K562 (cell line): ENCODE data around the gene C2CD4D. TPM values are rescaled to one million over a fixed set of nuclear protein-coding genes. Genes with fewer than 3 reads are reported as not detected.

Experiments
- ATAC-seq: fragments of 200-7000 bp; cut with Tn5 transposase; 3 replicates; pipeline ENCODE4 v1.9.1; 2020; ENCODE audit warnings: moderate library complexity
- BruUV-seq: library from RNA; stranded (reverse); fragments of 400-500 nt; replicated peaks from 2 replicates; lab custom pipeline; 2021; lab: Mats Ljungman, UMichigan
- CTCF ChIA-PET: fragments of 300-600 bp; formaldehyde crosslinking; extraction: SDS; loops from one replicate; lab custom pipeline; 2021; ENCODE audit warnings: low intra/inter-chr PET ratio; lab: Yijun Ruan, JAX
- POLR2A ChIA-PET: fragments of 300-600, 350-650 bp; sonication (Branson Sonifier 250); formaldehyde crosslinking; extraction: SDS; loops from one replicate; lab custom pipeline; 2021; ENCODE audit warnings: antibody characterized with exemption, inconsistent platforms; lab: Yijun Ruan, JAX
- DNase-seq, 4 experiments: peaks; one replicate each; pipeline versions ENCODE4 v3.0.0 to v3.0.0-alpha.2; 2011 to 2018; ENCODE audit warnings: low spot score in 3 of 4, mixed read lengths in 3 of 4; ENCODE audit errors: extremely low read depth in 1 of 4
- FAIRE-seq: peaks from 2 replicates; lab custom pipeline; 2011; peaks lifted over from hg19 to GRCh38; lab: Jason Lieb, UNC
- H2AFZ ChIP-seq: 2 replicates; pipeline ENCODE4 v1.6.0; 2011; ENCODE audit warnings: low read depth, low read length, control low read depth, inconsistent platforms
- H3K27ac ChIP-seq: fragments of 200-600 bp; 3 replicates; pipeline ENCODE4 v1.8.0; 2011; ENCODE audit warnings: low read depth, mild to moderate bottlenecking, control low read depth, inconsistent platforms, low read length, moderate library complexity, mixed read lengths; ENCODE audit errors: extremely low read depth
- H3K27me3 ChIP-seq, 2 experiments: fragments of 300-600 bp in 1 of 2; 2 replicates in 1 of 2; 3 replicates in 1 of 2; pipeline versions ENCODE4 v1.6.0 to v1.8.0; 2011; ENCODE audit warnings: inconsistent platforms in 2 of 2, low read length in 2 of 2, mild to moderate bottlenecking in 1 of 2, mixed read lengths in 1 of 2, moderate library complexity in 1 of 2; ENCODE audit not compliant: control insufficient read depth in 2 of 2, insufficient read depth in 2 of 2
- H3K36me3 ChIP-seq: fragments of 300-600 bp; 3 replicates; pipeline ENCODE4 v1.8.0; 2011; ENCODE audit warnings: mild to moderate bottlenecking, low read length, inconsistent platforms; ENCODE audit not compliant: control insufficient read depth, insufficient read depth
- H3K4me1 ChIP-seq, 2 experiments: fragments of 200-600 bp in 1 of 2; replicated peaks in 1 of 2; 2 replicates in 1 of 2; 3 replicates in 1 of 2; pipeline versions ENCODE4 v1.5.1 to v1.8.0; 2011; ENCODE audit warnings: inconsistent platforms in 2 of 2, low read length in 2 of 2, mild to moderate bottlenecking in 1 of 2, mixed read lengths in 1 of 2, moderate library complexity in 1 of 2; ENCODE audit not compliant: control insufficient read depth in 2 of 2, insufficient read depth in 2 of 2
- H3K4me2 ChIP-seq: 2 replicates; pipeline ENCODE4 v1.6.1; 2011; ENCODE audit warnings: low read length, control low read depth, inconsistent platforms, mixed read lengths; ENCODE audit not compliant: insufficient read depth
- H3K4me3 ChIP-seq: fragments of 200-600 bp; sonication (generic), shearing (Covaris generic); 2 replicates; pipeline ENCODE4 v1.5.1; 2016; ENCODE audit warnings: control low read depth, inconsistent platforms
- H3K79me2 ChIP-seq: fragments of 200-600 bp; 3 replicates; pipeline ENCODE4 v1.8.0; 2011; ENCODE audit warnings: low read length, inconsistent platforms; ENCODE audit not compliant: control insufficient read depth, insufficient read depth
- H3K9ac ChIP-seq, 2 experiments: 2 replicates each; pipeline versions ENCODE4 v1.6.0 to v1.6.1; 2011; ENCODE audit warnings: low read depth in 2 of 2, low read length in 2 of 2, control low read depth in 1 of 2, inconsistent platforms in 1 of 2, mild to moderate bottlenecking in 1 of 2, mixed read lengths in 1 of 2; ENCODE audit not compliant: insufficient read depth in 1 of 2
- H3K9me1 ChIP-seq: one replicate; pipeline ENCODE4 v1.6.0; 2011; ENCODE audit warnings: inconsistent platforms, mild to moderate bottlenecking, low read length, moderate library complexity; ENCODE audit not compliant: control insufficient read depth, insufficient read depth
- H3K9me3 ChIP-seq: replicated peaks from 2 replicates; pipeline ENCODE4 v1.5.1; 2011; ENCODE audit warnings: low read depth, low read length, inconsistent platforms; ENCODE audit not compliant: control insufficient read depth, insufficient read depth
- H4K20me1 ChIP-seq: replicated peaks from 2 replicates; pipeline ENCODE4 v1.6.1; 2011; ENCODE audit warnings: low read length, inconsistent platforms, mixed read lengths; ENCODE audit not compliant: control insufficient read depth, insufficient read depth
- BMI1 ChIP-seq: fragments of 150-350 bp; IDR thresholded peaks from 2 replicates; pipeline ENCODE4 v1.6.1; 2014; ENCODE audit warnings: low read length
- HMBOX1 ChIP-seq: sonication (generic); IDR thresholded peaks from 2 replicates; pipeline ENCODE4 v1.6.1; 2016
- HOXB6 ChIP-seq: fragments of 250-450 bp; sonication (Bioruptor Pico); IDR thresholded peaks from 2 replicates; pipeline ENCODE4 v1.5.1; 2022; ENCODE audit warnings: mild to moderate bottlenecking, borderline replicate concordance
- RUNX1 ChIP-seq: sonication (generic); IDR thresholded peaks from 2 replicates; pipeline ENCODE4 v1.6.1; 2016; ENCODE audit warnings: antibody characterized with exemption, low read depth
- SMARCE1 ChIP-seq: fragments of 450-650 bp; IDR thresholded peaks from 2 replicates; pipeline ENCODE4 v1.7.1; 2016; ENCODE audit warnings: mild to moderate bottlenecking
- WGBS: fragments of 100-300 bp; shearing (Covaris generic); methylation state at CpG from one replicate; pipeline ENCODE4 v1.1.6; 2016; ENCODE audit warnings: low coverage, mixed read lengths; ENCODE audit not compliant: insufficient coverage; ENCODE audit errors: missing lambda C conversion rate; 5-methylcytosine and 5-hydroxymethylcytosine counted together
- in situ Hi-C: fragments of 300-500 bp; cut with MboI; formaldehyde crosslinking; loops from 4 replicates; pipeline ENCODE4 v1.15.0; 2018; ENCODE audit warnings: inconsistent platforms, mixed read lengths
- intact Hi-C: fragments of 100-400 bp; cut with micrococcal nuclease; formaldehyde crosslinking; loops from 2 replicates; pipeline ENCODE4 v1.14.2; 2022
- polyA plus RNA-seq, 8 experiments: library from polyadenylated mRNA; depleted of rRNA in 4 of 8; stranded (reverse) in 5 of 8; unstranded in 3 of 8; fragments of >200 nt; fragmentation: Nextera tagmentation in 2 of 8; fragmentation: Illumina TruSeq in 1 of 8; extraction: Ambion mirVana in 2 of 8; extraction: Trizol in 1 of 8; gene quantifications; 2 replicates each; pipeline versions ENCODE4 v1.2.1 to v1.2.3, GENCODE V29; 2011 to 2014; ENCODE audit warnings: inconsistent platforms in 1 of 8, missing spikeins in 1 of 8
- total RNA-seq, 7 experiments: library from RNA; depleted of rRNA in 6 of 7; stranded (reverse); fragments of >200 nt in 6 of 7; fragmentation: Illumina TruSeq in 2 of 7; extraction: Trizol in 2 of 7; gene quantifications; 2 replicates each; pipeline versions ENCODE4 v1.2.1 to v1.2.3, GENCODE V29; 2011 to 2021; ENCODE audit warnings: low replicate concordance in 1 of 7

C2CD4D gene
- total and polyA plus RNA-seq, 9 of the 15 experiments (the other 6 are each of a cell fraction or from before 2014, with no cell fraction given), result not detected

- H3K36me3 ChIP-seq, result no peaks in the 10 kb centered on the region
- TF ChIP-seq RUNX1 (no peak), HOXB6 (CRISPR knock-in tag) (no peak), BMI1 (no peak), HMBOX1 (no peak), SMARCE1 (no peak)
- H3K4me2 ChIP-seq, result no peak overlapping the region
- intact Hi-C loops, result no loop called here
- ATAC-seq, result no peak
- H4K20me1 ChIP-seq, result peaks cover 10% of the 10 kb centered on the region; the same call in 1 of the 2 replicates
- H3K9ac ChIP-seq, result no peak overlapping the region
- no TSS peak for BruUV-seq
- no peak overlapping the region for H3K4me3 ChIP-seq
- H3K9me1 ChIP-seq, result no peaks in the 10 kb centered on the region
- H3K27me3 ChIP-seq, result peaks cover 71 to 85% of the 10 kb centered on the region in 2 experiments
- in situ Hi-C loops, result no loop called here
- 2% methylated on average over 11 of the region's 12 CpGs for WGBS
- no peak for FAIRE-seq
- H3K9me3 ChIP-seq, result no peaks in the 10 kb centered on the region
- POLR2A ChIA-PET, result no interaction called here
- no peak overlapping the region for H2AFZ ChIP-seq
- CTCF ChIA-PET, result no interaction called here
- no peaks in the 10 kb centered on the region for H3K79me2 ChIP-seq
- no peak for DNase-seq
- no peak overlapping the region for H3K27ac ChIP-seq
- H3K4me1 ChIP-seq, result no peaks in the 10 kb centered on the region
Measured at GRCh38 chr1:151815716-151816327, 23.8 kb downstream of the C2CD4D start.
